Activated naive CD4-positive, alpha-beta T cell treated with anti-CD3 and anti-CD28 coated beads, Interleukin-2, amount 50 U/mL, for 72 hours (primary cell): ENCODE results near the gene TPD52L2. TPM values are rescaled to one million over a fixed set of nuclear protein-coding genes. Genes with fewer than 3 reads are reported as not detected.
"Not testable (repeated sequence)": the region's sequence is repeated elsewhere in the genome, so short reads cannot be mapped to it uniquely, and the experiment has no call there.

Source experiments
- ATAC-seq, 2 donors: fragments of 150-1000 bp; cut with Tn5 transposase; 2 replicates each; pipeline ENCODE4 v1.10.0; 2021; ENCODE audit warnings: mild to moderate bottlenecking in 2 of 2, moderate library complexity in 2 of 2
- DNase-seq, 2 donors: peaks; one replicate each; pipeline ENCODE4 v3.0.0; 2021 to 2022; ENCODE audit warnings: low spot score in 2 of 2
- H3K27ac Mint-ChIP-seq, 2 donors: one replicate each; pipeline ENCODE4 v1.8.0; 2022; ENCODE audit warnings: mild to moderate bottlenecking in 2 of 2, mixed read lengths in 2 of 2
- H3K36me3 Mint-ChIP-seq, 2 donors: one replicate each; pipeline ENCODE4 v1.8.0; 2022; ENCODE audit warnings: mixed read lengths in 2 of 2
- H3K9me3 Mint-ChIP-seq, 2 donors: one replicate each; pipeline ENCODE4 v1.8.0; 2022; ENCODE audit warnings: mixed read lengths in 2 of 2
- total RNA-seq, 2 donors: library from RNA; stranded (reverse); gene quantifications; one replicate each; pipeline ENCODE4 v1.2.3, GENCODE V29; 2022

Gene TPD52L2
- total RNA-seq, 2 donors from 2014 or later: 31.3 to 62.1 TPM

DNA sequence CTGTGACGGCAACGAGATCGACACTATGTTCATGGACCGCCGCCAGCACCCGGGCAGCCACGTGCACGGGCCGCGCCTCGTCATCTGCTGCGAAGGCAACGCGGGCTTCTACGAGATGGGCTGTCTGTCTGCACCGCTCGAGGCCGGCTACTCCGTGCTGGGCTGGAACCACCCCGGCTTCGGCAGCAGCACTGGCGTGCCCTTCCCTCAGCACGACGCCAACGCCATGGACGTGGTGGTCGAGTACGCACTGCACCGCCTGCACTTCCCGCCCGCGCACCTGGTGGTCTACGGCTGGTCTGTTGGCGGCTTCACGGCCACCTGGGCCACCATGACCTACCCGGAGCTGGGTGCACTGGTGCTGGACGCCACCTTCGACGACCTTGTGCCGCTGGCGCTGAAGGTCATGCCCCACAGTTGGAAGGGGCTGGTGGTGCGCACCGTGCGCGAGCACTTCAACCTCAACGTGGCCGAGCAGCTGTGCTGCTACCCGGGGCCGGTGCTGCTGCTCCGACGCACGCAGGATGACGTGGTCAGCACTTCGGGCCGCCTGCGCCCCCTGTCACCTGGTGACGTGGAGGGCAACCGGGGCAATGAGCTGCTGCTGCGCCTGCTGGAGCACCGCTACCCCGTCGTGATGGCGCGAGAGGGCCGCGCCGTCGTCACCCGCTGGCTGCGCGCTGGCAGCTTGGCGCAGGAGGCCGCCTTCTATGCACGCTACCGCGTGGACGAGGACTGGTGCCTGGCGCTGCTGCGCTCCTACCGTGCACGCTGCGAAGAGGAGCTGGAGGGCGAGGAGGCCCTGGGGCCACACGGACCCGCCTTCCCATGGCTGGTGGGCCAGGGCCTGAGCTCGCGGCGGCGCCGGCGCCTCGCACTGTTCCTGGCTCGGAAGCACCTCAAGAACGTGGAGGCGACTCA lies 2.8 kb upstream of the TPD52L2 start:
- DNase-seq (no peak), ATAC-seq (no peak)
- Mint-ChIP-seq H3K36me3 (peaks cover 20 to 23% of the 10 kb centered on the region in 2 donors), H3K9me3 (no peaks in the 10 kb centered on the region), H3K27ac (no peak overlapping the region)

DNA sequence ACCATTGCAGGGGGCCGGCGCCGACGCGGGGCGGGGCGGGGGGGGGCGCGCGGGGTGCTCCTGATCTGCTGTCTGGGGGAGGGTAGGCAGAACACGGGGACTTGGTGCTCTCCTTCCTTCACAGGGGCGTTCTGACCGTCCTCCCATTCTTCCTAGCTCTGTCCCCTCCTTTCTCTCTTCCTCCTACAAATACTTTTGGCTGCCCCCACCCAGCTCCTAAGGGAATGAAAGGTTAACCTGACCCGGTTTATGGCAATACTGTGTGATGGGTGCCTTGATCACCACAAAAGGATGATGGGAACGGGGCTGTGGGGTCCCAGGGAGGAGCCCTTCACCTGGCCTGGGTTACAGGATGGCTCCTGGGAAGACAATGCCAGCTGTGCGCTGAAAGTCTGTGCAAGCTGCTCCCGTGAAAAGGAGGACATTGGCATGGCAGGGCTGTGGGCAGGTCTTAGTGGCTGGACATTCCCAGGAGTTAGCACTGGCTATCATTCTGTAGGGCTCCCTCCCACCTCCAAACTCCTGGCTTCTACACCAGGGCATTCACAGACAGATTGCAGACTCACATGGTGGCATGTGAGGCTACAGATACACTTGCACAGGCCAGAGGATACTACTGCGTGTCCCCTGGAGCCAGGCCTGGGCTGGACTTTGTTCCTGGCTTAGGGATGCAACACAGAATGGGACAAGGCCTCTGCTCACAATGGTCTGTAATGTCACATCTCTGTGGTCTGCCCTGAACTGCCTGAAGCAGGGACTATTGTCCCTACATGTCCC lies 1.9 kb upstream of the TPD52L2 start:
- Mint-ChIP-seq H3K9me3 (no peaks in the 10 kb centered on the region), H3K36me3 (peaks cover 20 to 23% of the 10 kb centered on the region in 2 donors), H3K27ac (peak overlapping the region; percentile 93 to 95)
- ATAC-seq (no peak), DNase-seq (no peak)

- peak; percentile 74 to 90 for DNase-seq
- peak; percentile 70 to 79 for ATAC-seq
- no peaks in the 10 kb centered on the region for H3K9me3 Mint-ChIP-seq
- H3K36me3 Mint-ChIP-seq: peaks cover 20 to 23% of the 10 kb centered on the region in 2 donors
- peak overlapping the region; percentile 93 to 95 for H3K27ac Mint-ChIP-seq
Observed at GRCh38 chr20:63863798-63864544, 1.1 kb upstream of the TPD52L2 start.

DNA sequence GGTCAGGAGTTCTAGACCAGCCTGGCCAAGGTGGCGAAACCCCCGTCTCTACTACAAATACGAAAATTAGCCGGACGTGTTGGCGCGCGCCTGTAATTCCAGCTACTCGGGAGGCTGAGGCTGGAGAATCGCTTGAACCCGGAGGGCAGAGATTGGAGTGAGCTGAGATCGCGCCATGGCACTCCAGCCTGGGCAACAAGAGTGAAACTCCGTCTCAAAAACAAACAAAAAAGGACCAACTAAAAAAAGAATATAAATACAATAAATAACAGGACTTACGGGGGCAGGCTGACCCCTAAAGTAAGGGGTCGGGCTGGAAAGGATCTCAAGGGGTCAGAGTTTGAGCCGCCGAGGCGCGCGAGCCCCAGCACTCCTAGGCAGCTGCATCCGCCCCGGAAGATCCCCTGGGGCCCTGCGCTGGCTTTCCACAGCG lies 509 bp upstream of the TPD52L2 start:
- DNase-seq (no peak), ATAC-seq (peak in 1 of 2 donors; percentile 5)
- H3K36me3 Mint-ChIP-seq: peaks cover 25 to 28% of the 10 kb centered on the region in 2 donors
- no peaks in the 10 kb centered on the region for H3K9me3 Mint-ChIP-seq
- H3K27ac Mint-ChIP-seq: peak overlapping the region; percentile 93 to 95

DNA sequence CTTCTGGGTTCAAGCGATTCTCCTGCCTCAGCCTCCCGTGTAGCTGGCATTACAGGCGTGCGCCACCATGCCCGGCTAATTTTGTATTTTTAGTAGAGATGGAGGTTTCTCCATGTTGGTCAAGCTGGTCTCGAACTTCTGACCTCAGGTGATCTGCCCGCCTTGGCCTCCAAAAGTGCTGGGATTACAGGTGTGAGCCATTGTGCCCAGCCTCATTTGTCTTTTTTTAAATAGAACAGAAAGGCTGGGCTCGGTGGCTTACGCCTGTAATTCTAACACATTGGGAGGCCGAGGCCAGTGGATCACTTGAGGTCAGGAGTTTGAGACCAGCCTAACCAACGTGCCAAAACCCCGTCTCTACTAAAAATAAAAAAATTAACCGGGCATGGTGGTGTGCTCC lies 2.0 kb downstream of the TPD52L2 start:
- H3K9me3 Mint-ChIP-seq, DNase-seq, ATAC-seq: not testable (repeated sequence)
- H3K36me3 Mint-ChIP-seq: peaks cover 26 to 35% of the 10 kb centered on the region in 2 donors
- peak overlapping the region; percentile 55 to 93 for H3K27ac Mint-ChIP-seq

GRCh38 chr20:63868264-63868663 lies 3.2 kb downstream of the TPD52L2 start:
- ATAC-seq: no peak
- DNase-seq: no peak
- H3K36me3 Mint-ChIP-seq: peaks cover 23 to 36% of the 10 kb centered on the region in 2 donors
- H3K9me3 Mint-ChIP-seq: no peaks in the 10 kb centered on the region
- no peak overlapping the region for H3K27ac Mint-ChIP-seq

GRCh38 chr20:63873477-63873971 lies 8.5 kb downstream of the TPD52L2 start:
- Mint-ChIP-seq H3K9me3 (no peaks in the 10 kb centered on the region), H3K36me3 (peaks cover 20 to 33% of the 10 kb centered on the region in 2 donors), H3K27ac (peak overlapping the region; percentile 56 to 84)
- peak in 1 of 2 donors; percentile 43 for DNase-seq
- peak; percentile 98 to 99 for ATAC-seq

GRCh38 chr20:63874241-63874640 lies 9.2 kb downstream of the TPD52L2 start:
- H3K27ac Mint-ChIP-seq, ATAC-seq, DNase-seq, H3K9me3 Mint-ChIP-seq: not testable (repeated sequence)
- H3K36me3 Mint-ChIP-seq: peaks cover 19 to 31% of the 10 kb centered on the region in 2 donors

DNA sequence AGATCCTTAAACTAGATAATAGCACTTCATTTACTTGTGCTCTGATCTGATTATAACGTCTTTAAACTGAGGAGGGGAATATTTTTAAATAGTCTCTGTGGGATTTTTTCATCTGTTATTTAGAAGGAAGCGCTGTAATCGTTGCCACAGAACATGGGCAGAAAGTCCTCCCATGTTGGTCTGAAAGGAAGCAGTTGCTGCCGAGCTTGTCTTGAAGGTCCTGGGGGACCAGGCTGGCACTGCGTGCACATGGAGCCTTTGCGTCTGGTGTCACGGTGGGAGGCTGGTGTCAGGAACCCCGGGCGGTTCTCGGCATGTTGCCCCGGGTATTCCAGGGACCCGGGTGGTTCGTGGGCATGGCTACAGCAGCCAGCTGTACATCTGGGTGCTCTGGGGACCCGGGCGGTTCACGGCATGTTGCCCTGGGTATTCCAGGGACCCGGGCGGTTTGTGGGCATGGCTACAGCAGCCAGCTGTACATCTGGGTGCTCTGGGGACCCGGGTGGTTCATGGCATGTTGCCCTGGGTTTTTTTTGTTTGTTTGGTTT lies 11.5 kb downstream of the TPD52L2 start:
- Mint-ChIP-seq H3K9me3 (no peaks in the 10 kb centered on the region), H3K27ac (peak overlapping the region in 1 of 2 donors; percentile 75), H3K36me3 (peaks cover 14 to 26% of the 10 kb centered on the region in 2 donors)
- ATAC-seq: no peak
- no peak for DNase-seq

DNA sequence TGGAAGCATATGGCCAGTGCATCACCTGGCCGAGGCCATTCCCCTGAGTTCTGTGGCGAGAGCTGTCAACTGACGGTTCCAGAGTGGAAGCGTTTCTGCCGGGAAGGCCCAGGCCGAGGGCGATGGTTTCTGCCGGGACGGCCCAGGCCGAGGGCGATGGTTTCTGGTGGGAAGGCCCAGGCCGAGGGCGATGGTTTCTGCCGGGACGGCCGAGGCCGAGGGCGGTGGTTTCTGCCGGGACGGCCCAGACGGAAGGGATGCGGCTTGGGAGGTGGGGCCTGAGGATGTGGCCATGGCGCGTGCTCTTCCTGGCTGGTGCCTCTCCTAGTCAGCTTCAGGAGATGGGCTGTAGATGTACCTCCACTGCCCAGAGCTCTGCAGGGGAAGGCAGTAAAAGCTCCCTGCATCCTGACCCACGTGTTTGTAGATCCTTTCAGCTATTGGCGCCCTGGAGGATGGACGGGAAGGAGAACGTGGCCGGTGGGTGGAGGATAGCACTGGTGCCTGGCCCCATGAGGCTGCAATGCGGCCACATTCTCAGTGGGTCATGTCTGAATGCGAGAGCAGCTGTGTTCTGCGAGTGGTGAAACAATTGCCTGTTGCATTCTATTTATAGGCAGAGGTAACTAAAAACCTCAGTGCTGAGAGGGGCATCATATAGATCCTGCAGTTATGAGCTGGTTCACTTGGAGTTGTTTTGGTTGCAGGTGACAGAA lies 12.8 kb downstream of the TPD52L2 start:
- no peak overlapping the region for H3K27ac Mint-ChIP-seq
- DNase-seq: no peak
- no peak for ATAC-seq
- no peaks in the 10 kb centered on the region for H3K9me3 Mint-ChIP-seq
- peaks cover 14 to 17% of the 10 kb centered on the region in 2 donors for H3K36me3 Mint-ChIP-seq

- H3K27ac Mint-ChIP-seq: no peak overlapping the region
- no peaks in the 10 kb centered on the region for H3K9me3 Mint-ChIP-seq
- peaks cover 8 to 11% of the 10 kb centered on the region in 2 donors for H3K36me3 Mint-ChIP-seq
- DNase-seq (no peak), ATAC-seq (no peak)
Observed at GRCh38 chr20:63878899-63879663, 14.0 kb downstream of the TPD52L2 start.

DNA sequence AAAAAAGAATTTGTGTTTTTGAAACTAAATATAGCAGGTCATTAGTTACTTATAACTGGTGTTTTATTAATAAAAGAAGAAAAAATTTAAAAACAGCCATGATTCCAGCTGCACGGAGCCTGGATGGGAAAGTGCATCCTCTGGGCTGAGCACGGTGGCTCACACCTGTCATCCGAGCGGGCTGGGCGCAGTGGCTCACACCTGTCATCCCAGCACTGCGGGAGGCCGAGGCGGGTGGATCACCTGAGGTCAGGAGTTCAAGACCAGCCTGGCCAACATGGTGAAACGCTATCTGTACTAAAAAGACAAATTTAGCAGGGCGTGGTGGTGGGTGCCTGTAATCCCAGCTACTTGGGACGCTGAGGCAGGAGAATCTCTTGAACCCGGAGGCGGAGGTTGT lies 15.8 kb downstream of the TPD52L2 start:
- DNase-seq, ATAC-seq, H3K36me3 Mint-ChIP-seq, H3K9me3 Mint-ChIP-seq: not testable (repeated sequence)
- peak overlapping the region in 1 of 2 donors; percentile 14 for H3K27ac Mint-ChIP-seq

GRCh38 chr20:63881451-63882226 lies 16.6 kb downstream of the TPD52L2 start:
- DNase-seq (no peak), ATAC-seq (no peak)
- Mint-ChIP-seq H3K36me3 (no peaks in the 10 kb centered on the region), H3K9me3 (no peaks in the 10 kb centered on the region), H3K27ac (no peak overlapping the region)
